Right forelimb (tissue), 1 donor: Measurements from ENCODE around the gene HYCC1.
A peak's percentile ranks its signal among the peaks of the same experiment; 100 is the strongest.
"Not testable (repeated sequence)": the region's sequence is repeated elsewhere in the genome, so short reads cannot be mapped to it uniquely, and the experiment has no call there.

ENCODE experiments used
- DNase-seq: peaks from one replicate; pipeline ENCODE4 v3.0.0-alpha.2; 2018

Gene HYCC1

DNA sequence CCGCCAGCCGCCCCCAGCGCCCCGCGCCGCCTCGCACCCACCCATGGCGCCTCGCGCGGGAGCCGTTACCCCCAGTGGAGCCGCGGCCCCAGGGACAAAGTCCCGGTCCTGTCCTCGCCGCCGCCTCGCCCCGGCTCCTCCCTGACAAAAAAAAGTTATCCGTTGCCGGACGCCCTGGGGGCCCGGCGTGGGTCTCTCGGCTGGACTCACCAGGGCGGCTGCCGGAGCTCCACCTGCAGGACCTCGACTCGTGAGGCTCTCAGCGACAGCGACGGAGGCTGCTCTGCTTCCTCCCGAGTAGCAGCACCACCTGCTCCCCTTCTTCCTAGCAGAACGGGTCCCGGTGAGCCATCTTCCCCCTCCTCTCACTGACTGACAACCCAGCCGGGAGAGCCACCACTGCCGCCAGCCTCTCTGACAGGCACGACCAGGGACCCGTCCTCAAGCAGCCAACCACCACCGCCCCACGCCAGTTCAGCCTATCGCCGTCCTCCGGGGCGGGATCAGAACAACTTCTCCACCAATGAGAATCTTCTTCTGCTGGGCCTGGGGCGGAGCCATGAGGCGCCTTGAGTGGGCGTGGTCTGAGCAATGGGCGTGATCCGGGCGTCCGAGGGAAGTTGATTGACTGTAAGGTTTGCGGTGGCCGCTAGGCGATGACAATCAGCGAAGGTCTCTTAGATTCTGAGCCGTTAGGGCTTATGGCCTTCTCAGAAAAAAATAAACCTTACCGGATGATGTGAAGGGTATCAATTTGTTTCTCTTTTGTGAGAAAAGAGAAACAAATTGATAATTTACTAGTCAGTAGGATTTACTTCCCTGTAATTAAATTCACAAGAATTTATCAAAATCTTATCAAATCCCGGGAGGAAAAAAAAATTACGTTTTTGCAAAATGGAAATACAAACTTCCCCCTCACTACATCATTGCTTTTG lies at the start of gene HYCC1:
TSS of gene HYCC1 (minus strand) at position 416 of the 935 bp plus-strand sequence. CDS start 23,019 bp downstream, outside the sequence.
- peak; percentile 99 for DNase-seq

- DNase-seq: no peak
These were observed 48.5 kb upstream of the HYCC1 start for GRCh38 chr7:23062452-23062851.

DNA sequence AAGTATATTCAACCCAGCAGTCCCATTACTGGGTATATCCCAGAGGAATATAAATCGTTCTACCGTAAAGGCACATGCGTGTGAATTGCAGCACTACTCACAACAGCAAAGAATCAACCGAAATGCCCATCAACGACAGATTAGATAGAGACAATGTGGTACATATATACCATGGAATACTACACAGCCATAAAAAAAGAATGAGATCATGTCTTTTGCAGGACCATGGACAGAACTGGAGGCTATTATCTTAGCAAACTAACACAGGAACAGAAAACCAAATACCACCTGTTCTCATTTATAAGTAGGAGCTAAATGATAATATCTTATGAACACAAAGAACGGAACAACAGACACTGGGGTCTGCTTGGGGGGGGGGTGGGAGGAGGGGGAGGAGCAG lies 47.4 kb upstream of the HYCC1 start:
- DNase-seq: no peak

DNA sequence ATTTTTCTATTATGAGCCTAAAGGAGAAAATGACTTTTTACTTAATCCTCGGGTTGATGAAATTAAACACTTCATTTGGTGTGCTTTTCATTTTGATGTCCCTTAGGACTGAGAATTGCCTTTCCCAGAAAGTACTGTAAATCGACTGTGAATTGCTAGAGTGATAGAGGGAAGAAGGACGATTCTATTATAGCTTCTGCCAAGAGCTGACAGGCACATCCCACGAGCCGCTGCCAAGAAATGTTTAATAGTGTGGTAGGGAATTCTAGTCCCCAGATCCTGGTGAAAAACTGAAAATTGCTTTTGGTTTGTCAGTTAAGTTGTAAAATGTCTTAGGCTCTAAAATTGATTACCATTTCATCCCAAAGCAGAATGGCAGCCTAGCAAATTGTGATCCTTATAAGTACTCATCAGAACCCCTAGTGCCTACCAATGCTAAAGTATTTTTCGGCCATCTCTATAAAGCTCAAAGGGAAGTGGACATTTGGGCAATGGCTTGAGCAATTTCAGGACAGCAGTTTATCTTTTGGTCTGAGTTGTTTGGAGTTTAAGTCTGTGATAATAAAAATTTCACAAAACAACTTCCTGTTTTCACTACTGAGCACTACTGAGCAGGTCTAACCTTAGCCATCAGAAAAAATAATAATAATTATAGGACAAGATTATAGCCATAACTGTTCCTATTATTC lies 44.6 kb upstream of the HYCC1 start:
- DNase-seq: no peak

DNA sequence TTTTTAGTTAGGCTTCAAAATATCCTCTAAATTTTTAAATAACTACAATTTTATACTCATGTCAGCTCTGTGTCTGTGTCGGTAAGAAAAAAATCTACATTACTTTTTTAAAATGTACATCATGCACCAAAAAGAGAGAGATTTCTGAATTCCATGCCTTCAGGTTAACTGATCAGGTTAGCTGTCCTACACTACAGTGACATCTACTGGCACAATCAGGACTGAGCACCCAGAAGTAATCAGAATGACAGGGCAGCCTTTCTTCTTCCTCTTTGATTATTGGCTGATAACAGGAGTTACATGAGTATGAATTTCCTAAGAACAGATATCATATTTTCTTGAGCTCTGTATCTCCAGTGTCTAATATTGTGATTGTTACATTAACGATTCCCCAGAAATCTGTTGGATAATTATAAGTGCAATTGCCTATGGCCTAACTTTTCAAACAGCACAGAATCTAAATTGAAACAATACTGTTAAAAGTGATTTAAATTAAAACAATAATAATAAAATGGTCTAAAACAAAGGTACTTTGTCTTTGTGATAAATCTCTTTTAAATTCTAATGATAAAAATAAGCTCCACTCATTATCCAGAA lies 41.8 kb upstream of the HYCC1 start:
- DNase-seq: no peak

GRCh38 chr7:23051124-23051485 lies 37.2 kb upstream of the HYCC1 start:
- DNase-seq: not testable (repeated sequence)

- not testable (repeated sequence) for DNase-seq
These were observed 32.4 kb upstream of the HYCC1 start for GRCh38 chr7:23046336-23046735.

DNA sequence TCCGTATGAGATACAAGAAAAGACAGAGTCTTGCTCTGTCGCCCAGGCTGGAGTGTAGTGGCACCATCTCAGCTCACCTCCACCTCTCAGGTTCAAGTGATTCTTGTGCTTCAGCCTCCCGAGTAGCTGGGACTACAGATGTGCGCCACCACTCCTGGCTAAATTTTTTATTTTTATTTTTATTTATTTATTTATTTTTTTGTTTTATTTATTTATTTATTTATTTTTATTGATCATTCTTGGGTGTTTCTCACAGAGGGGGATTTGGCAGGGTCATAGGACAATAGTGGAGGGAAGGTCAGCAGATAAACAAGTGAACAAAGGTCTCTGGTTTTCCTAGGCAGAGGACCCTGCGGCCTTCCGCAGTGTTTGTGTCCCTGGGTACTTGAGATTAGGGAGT lies 31.2 kb upstream of the HYCC1 start:
- DNase-seq: not testable (repeated sequence)

- DNase-seq: no peak
These were observed 30.7 kb upstream of the HYCC1 start for GRCh38 chr7:23044581-23044980.

GRCh38 chr7:23043441-23043840 lies 29.5 kb upstream of the HYCC1 start:
- DNase-seq: no peak

- DNase-seq: not testable (repeated sequence)
These were observed 25.7 kb upstream of the HYCC1 start for GRCh38 chr7:23039674-23040073.

DNA sequence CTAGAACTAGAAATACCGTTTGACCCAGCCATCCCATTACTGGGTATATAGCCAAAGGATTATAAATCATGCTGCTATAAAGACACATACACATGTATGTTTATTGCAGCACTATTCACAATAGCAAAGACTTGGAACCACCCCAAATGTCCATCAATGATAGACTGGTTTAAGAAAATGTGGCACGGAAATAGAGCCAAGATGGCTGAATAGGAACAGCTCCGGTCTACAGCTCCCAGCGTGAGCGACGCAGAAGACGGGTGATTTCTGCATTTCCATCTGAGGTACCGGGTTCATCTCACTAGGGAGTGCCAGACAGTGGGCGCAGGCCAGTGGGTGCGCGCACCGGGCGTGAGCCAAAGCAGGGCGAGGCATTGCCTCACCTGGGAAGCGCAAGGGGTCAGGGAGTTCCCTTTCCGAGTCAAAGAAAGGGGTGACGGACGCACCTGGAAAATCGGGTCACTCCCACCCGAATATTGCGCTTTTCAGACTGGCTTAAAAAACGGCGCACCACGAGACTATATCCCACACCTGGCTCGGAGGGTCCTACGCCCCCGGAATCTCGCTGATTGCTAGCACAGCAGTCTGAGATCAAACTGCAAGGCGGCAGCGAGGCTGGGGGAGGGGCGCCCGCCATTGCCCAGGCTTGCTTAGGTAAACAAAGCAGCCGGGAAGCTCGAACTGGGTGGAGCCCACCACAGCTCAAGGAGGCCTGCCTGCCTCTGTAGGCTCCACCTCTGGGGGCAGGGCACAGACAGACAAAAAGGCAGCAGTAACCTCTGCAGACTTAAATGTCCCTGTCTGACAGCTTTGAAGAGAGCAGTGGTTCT lies 21.8 kb upstream of the HYCC1 start:
- not testable (repeated sequence) for DNase-seq

DNA sequence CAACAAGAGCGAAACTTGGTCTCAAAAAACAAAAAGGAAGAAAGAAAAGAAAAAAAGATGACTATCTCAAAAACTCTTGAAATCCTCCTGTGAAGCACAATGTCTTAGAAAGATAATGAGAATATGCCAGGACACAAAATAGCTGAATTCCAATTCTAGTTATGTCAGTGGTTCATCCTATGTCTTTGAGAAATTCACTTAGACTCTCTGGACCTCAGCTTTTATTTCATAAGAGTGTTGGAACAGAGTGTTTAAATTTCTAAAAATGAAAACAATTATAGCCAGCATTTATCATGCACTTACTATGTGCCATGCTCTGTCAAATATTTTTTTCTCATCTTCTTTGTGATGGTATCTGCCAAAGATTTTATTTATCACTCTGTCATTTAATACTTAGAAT lies 13.3 kb upstream of the HYCC1 start:
- no peak for DNase-seq

DNA sequence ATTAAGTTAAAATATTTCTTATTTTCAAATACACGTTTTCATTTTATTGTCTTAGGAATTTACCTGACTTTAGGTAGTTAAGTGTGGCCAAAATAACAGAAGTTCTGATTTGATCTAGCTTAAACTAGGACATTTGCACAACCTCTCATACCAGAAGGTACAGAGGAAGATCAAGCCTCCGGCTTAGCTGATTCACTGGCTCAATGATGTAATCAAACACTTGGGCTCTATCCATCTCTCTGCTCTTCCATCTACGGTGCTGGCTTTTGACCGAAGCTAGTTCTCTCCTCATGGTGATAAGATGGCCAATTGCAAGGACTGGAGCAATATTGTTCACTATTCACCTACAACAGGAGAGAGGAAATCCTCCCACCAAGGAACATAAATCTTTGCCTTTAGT lies 12.2 kb upstream of the HYCC1 start:
- no peak for DNase-seq

DNA sequence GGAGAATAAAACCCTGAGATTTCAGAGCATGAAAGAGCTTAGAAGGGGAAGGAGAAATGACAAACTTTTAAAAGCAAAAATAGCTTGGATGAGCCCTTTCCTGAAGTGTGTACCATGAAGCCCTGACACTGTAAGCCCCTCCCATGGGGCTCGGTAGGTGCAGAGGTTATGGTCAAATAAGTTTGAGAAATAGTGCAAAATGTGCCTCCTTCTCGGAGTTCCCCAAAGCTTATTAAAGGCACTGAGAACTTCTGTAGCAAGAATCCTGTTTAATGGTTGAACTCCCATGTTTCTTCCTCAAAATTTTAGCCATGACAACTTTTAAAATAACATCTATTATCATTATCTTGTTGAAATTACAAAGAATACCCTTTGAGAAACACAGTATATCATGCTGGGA lies 10.5 kb upstream of the HYCC1 start:
- no peak for DNase-seq

- no peak for DNase-seq
These were observed 8.9 kb upstream of the HYCC1 start for GRCh38 chr7:23022851-23023250.

DNA sequence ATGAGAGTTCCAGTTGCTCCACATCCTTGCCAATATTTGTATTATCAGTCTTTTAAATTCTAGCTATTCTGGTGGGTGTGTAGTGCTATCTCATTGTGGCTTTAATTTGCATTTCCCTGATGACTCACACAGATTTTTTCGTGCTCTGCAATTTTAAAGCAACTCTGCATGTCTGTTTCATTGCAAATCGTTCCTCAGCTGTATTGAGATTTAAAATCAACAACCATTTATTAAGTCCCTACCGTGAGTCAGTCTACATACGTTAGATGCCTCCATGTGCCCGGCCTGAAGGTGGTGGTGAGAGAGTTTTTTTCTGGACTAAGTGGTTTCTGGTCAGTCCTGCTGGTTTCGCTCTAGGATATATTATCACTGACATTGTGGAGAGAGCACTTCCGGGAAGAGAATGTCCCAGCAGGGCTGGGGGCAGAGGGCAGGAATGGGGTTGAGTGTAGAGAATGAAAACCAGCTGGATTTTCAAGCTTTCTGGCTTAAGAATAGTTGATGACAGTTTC lies 8.4 kb upstream of the HYCC1 start:
- DNase-seq: no peak

- no peak for DNase-seq
These were observed 7.7 kb upstream of the HYCC1 start for GRCh38 chr7:23021596-23021995.

DNA sequence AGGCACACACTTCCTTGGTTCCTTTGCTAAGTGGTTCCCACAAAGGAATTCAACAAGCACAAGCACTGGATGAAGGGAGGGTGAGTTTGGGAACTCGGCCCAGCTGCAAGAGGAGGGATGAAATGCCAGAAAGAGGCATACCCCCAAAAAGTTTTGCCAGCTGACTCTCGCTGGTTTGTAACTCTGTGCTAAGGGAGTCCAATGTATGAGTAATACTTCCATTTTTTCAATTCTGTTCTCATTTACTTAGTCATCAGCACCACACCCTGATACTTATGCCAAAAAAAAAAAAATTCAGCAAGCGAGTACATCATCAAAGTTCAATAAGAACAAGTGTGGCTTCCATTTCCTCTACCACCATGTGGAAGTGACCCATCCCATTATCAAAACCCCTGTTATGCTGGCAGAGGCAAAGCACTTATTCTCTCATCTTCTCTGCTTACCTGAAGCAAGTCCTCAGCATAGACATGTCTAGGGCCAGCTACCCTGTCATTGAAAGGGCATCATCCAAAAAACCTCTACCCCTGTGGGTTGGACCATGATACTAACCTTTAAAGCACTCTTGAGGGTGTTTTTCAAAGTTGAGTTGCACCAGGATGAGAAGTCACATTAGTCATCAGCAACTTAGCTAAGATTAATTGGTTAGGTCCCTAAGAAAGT lies 6.9 kb upstream of the HYCC1 start:
- no peak for DNase-seq

DNA sequence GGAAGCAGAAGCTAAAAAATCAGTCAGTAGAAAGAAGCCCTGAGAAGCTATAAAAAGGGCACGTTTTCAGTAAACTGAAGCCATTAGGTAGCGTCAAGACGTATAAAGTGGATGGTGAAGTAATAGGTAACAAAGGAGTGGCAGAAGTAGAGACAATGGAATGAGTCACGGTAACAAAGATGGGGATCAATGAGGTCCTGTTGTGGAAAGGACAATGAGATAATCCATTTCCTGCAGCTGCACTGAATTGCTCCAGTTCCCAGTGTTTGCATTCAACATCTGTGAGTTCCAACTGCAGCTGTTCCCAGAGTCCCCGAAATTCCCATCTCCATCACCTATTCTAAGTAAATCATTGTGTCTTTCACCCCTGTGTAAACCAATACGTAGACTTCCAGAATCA lies 4.8 kb upstream of the HYCC1 start:
- no peak for DNase-seq

DNA sequence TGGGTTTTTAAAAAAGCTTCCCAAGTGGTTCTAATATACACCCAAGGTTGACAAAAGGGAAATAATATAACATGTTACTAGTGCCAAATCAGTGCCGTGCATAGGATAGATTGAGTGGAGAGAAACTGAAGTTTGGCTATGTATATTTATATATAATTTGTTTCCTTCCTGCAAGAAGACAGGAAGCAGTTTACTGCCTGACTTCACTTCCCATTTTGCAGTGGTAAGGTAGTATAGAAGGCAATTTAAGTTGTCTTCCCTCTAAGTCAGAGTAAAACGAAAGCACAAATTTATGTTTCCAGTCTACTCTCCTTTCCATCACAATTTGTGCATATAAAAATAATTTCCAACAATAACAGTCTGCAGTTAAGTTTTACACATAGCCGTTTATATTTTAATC lies 3.4 kb upstream of the HYCC1 start:
- DNase-seq: no peak
